H1 (cell line): ENCODE results near the gene DEAF1. TPM values are rescaled to one million over a fixed set of nuclear protein-coding genes. Genes with fewer than 3 reads are reported as not detected.

Source experiments
- CTCF ChIA-PET: fragments of 300-600 bp; sonication (Branson Sonifier 250); formaldehyde crosslinking; loops from one replicate; lab custom pipeline; 2021; ENCODE audit not compliant: partially characterized antibody; lab: Charles Lee
- POLR2A ChIA-PET: fragments of 300-600 bp; sonication (Branson Sonifier 250); formaldehyde crosslinking; loops from one replicate; lab custom pipeline; 2021; ENCODE audit warnings: inconsistent platforms; ENCODE audit not compliant: partially characterized antibody; lab: Charles Lee
- DNase-seq, 2 experiments: peaks; one replicate each; pipeline versions ENCODE4 v3.0.0 to v3.0.0-alpha.2; 2010 to 2022; ENCODE audit warnings: low spot score in 2 of 2, low read depth in 1 of 2, mixed read lengths in 1 of 2
- FAIRE-seq: peaks from 2 replicates; lab custom pipeline; 2011; peaks lifted over from hg19 to GRCh38; lab: Jason Lieb, UNC
- H2AFZ ChIP-seq: 2 replicates; pipeline ENCODE4 v1.8.1; 2012; ENCODE audit warnings: low read length, inconsistent platforms
- H2AK5ac ChIP-seq: 2 replicates; pipeline ENCODE4 v1.6.1; 2013; ENCODE audit warnings: low read depth, low read length
- H2BK120ac ChIP-seq: replicated peaks from 2 replicates; pipeline ENCODE3; 2013; ENCODE audit warnings: low read depth, low read length, inconsistent platforms
- H2BK12ac ChIP-seq: 2 replicates; pipeline ENCODE4 v1.6.1; 2013; ENCODE audit warnings: low read depth, low read length
- H2BK15ac ChIP-seq: 2 replicates; pipeline ENCODE4 v1.6.1; 2013; ENCODE audit warnings: low read length
- H2BK20ac ChIP-seq: 2 replicates; pipeline ENCODE4 v1.6.1; 2013; ENCODE audit warnings: low read length
- H2BK5ac ChIP-seq: 2 replicates; pipeline ENCODE4 v1.6.1; 2013; ENCODE audit warnings: low read depth, low read length
- H3K14ac ChIP-seq: 2 replicates; pipeline ENCODE4 v1.6.1; 2013; ENCODE audit warnings: inconsistent platforms; ENCODE audit not compliant: insufficient read length
- H3K18ac ChIP-seq: 2 replicates; pipeline ENCODE4 v1.6.1; 2013; ENCODE audit warnings: low read length; ENCODE audit errors: extremely low read depth
- H3K23ac ChIP-seq: 2 replicates; pipeline ENCODE4 v1.6.1; 2013; ENCODE audit warnings: inconsistent platforms; ENCODE audit not compliant: insufficient read length
- H3K23me2 ChIP-seq: 2 replicates; pipeline ENCODE4 v1.6.1; 2013; ENCODE audit warnings: low read depth, low read length
- H3K27ac ChIP-seq: 2 replicates; pipeline ENCODE4 v1.6.1; 2011; ENCODE audit warnings: low read depth, low read length, inconsistent platforms
- H3K27me3 ChIP-seq, 4 experiments: replicated peaks in 1 of 4; 1 replicate in 1 of 4; 2 replicates in 3 of 4; pipeline versions ENCODE4 v1.6.1 to v1.8.1; 2011 to 2013; ENCODE audit warnings: low read length in 3 of 4, mild to moderate bottlenecking in 3 of 4, inconsistent platforms in 2 of 4, mixed read lengths in 2 of 4, moderate library complexity in 1 of 4; ENCODE audit not compliant: control insufficient read depth in 3 of 4, insufficient read depth in 3 of 4; ENCODE audit errors: extremely low read depth in 1 of 4
- H3K36me3 ChIP-seq, 4 experiments: 2 replicates each; pipeline versions ENCODE4 v1.6.1 to v1.8.1; 2011 to 2013; ENCODE audit warnings: mild to moderate bottlenecking in 4 of 4, low read length in 3 of 4, moderate library complexity in 2 of 4, control low read depth in 1 of 4, inconsistent platforms in 1 of 4; ENCODE audit not compliant: insufficient read depth in 4 of 4, control insufficient read depth in 2 of 4
- H3K4ac ChIP-seq: replicated peaks from 2 replicates; pipeline ENCODE3; 2013; ENCODE audit warnings: low read length, low read depth, mixed read lengths, inconsistent platforms; ENCODE audit not compliant: insufficient read length
- H3K4me1 ChIP-seq, 4 experiments: replicated peaks in 1 of 4; 1 replicate in 1 of 4; 2 replicates in 3 of 4; pipeline versions ENCODE4 v1.6.1 to v1.8.1; 2011 to 2013; ENCODE audit warnings: low read length in 3 of 4, inconsistent platforms in 2 of 4, mixed read lengths in 1 of 4; ENCODE audit not compliant: insufficient read depth in 4 of 4, control insufficient read depth in 3 of 4
- H3K4me2 ChIP-seq, 2 experiments: 2 replicates each; pipeline versions ENCODE4 v1.6.1 to v1.8.1; 2011 to 2013; ENCODE audit warnings: low read depth in 2 of 2, low read length in 2 of 2, control low read depth in 1 of 2, inconsistent platforms in 1 of 2, mild to moderate bottlenecking in 1 of 2; ENCODE audit not compliant: insufficient read depth in 1 of 2
- H3K4me3 ChIP-seq, 4 experiments: fragments of 200-600, 300-600 bp in 1 of 4; sonication (generic), shearing (Covaris generic), sonication (Bioruptor Twin) in 1 of 4; 2 replicates each; pipeline versions ENCODE4 v1.5.1 to v1.8.1; 2011 to 2016; ENCODE audit warnings: low read length in 4 of 4, low read depth in 3 of 4, control low read depth in 2 of 4, inconsistent platforms in 2 of 4, mild to moderate bottlenecking in 2 of 4, mixed read lengths in 1 of 4, moderate library complexity in 1 of 4; ENCODE audit not compliant: insufficient read depth in 2 of 4; ENCODE audit errors: extremely low read depth in 1 of 4
- H3K56ac ChIP-seq: replicated peaks from 2 replicates; pipeline ENCODE3; 2013; ENCODE audit warnings: low read depth, mild to moderate bottlenecking, mixed read lengths, low read length, inconsistent platforms; ENCODE audit not compliant: insufficient read length
- H3K79me1 ChIP-seq: 2 replicates; pipeline ENCODE4 v1.6.1; 2013; ENCODE audit warnings: low read depth, low read length, control low read depth
- H3K79me2 ChIP-seq, 2 experiments: 2 replicates each; pipeline versions ENCODE4 v1.6.1 to v1.8.1; 2012 to 2013; ENCODE audit warnings: low read length in 2 of 2, mild to moderate bottlenecking in 2 of 2, inconsistent platforms in 1 of 2; ENCODE audit not compliant: insufficient read depth in 2 of 2, control insufficient read depth in 1 of 2
- H3K9ac ChIP-seq, 4 experiments: replicated peaks in 1 of 4; 1 replicate in 1 of 4; 2 replicates in 3 of 4; pipeline versions ENCODE4 v1.6.1 to v1.8.1; 2011 to 2013; ENCODE audit warnings: low read depth in 3 of 4, low read length in 3 of 4, control low read depth in 2 of 4, mild to moderate bottlenecking in 2 of 4, moderate library complexity in 2 of 4, inconsistent platforms in 1 of 4; ENCODE audit errors: extremely low read depth in 1 of 4
- H3K9me3 ChIP-seq, 2 experiments: 2 replicates each; pipeline versions ENCODE4 v1.6.1 to v1.8.1; 2012 to 2013; ENCODE audit warnings: mild to moderate bottlenecking in 2 of 2, moderate library complexity in 2 of 2, control low read depth in 1 of 2, inconsistent platforms in 1 of 2, low read depth in 1 of 2, low read length in 1 of 2, mixed read lengths in 1 of 2; ENCODE audit not compliant: insufficient read depth in 2 of 2
- H4K20me1 ChIP-seq, 2 experiments: replicated peaks in 1 of 2; 2 replicates each; pipeline versions ENCODE3 to v1.8.1; 2011 to 2013; ENCODE audit warnings: inconsistent platforms in 2 of 2, low read length in 2 of 2, mild to moderate bottlenecking in 1 of 2; ENCODE audit not compliant: insufficient read depth in 2 of 2, control insufficient read depth in 1 of 2
- H4K5ac ChIP-seq: 2 replicates; pipeline ENCODE4 v1.6.1; 2013; ENCODE audit warnings: low read length, low read depth, mixed read lengths, inconsistent platforms; ENCODE audit not compliant: insufficient read length
- H4K8ac ChIP-seq: 2 replicates; pipeline ENCODE4 v1.8.0; 2013; ENCODE audit warnings: mild to moderate bottlenecking, moderate library complexity, low read length, inconsistent platforms; ENCODE audit not compliant: insufficient read depth; ENCODE audit errors: extremely low read depth
- H4K91ac ChIP-seq: replicated peaks from 2 replicates; pipeline ENCODE3; 2013; ENCODE audit warnings: low read length, mixed read lengths, inconsistent platforms; ENCODE audit not compliant: insufficient read length
- ASH2L ChIP-seq: fragments of 200-600, 300-600 bp; sonication (generic); IDR thresholded peaks from one replicate; pipeline ENCODE4 v1.7.1; 2017; ENCODE audit warnings: low read length
- ATF3 ChIP-seq: IDR thresholded peaks from 2 replicates; pipeline ENCODE4 v1.6.1; 2011; ENCODE audit warnings: low read depth, mild to moderate bottlenecking, low read length; ENCODE audit not compliant: insufficient read depth
- CHD1 ChIP-seq: IDR thresholded peaks from 2 replicates; pipeline ENCODE4 v1.6.1; 2012; ENCODE audit warnings: low read depth, low read length, improper control_type of control experiment
- CHD2 ChIP-seq: IDR thresholded peaks from 2 replicates; pipeline ENCODE4 v1.6.1; 2012; ENCODE audit warnings: low read length, improper control_type of control experiment
- HDAC6 ChIP-seq: IDR thresholded peaks from one replicate; pipeline ENCODE4 v1.7.1; 2012; ENCODE audit warnings: low read depth, mild to moderate bottlenecking, inconsistent platforms, low read length, moderate library complexity
- JUND ChIP-seq: IDR thresholded peaks from 2 replicates; pipeline ENCODE4 v1.6.1; 2011; ENCODE audit warnings: mild to moderate bottlenecking, improper control_type of control experiment, low read length
- MAFK ChIP-seq: IDR thresholded peaks from 2 replicates; pipeline ENCODE4 v1.6.1; 2012; ENCODE audit warnings: low read depth, mild to moderate bottlenecking, improper control_type of control experiment, low read length
- RBBP5 ChIP-seq: IDR thresholded peaks from 2 replicates; pipeline ENCODE4 v1.7.1; 2012; ENCODE audit warnings: low read depth, mild to moderate bottlenecking, inconsistent platforms, low read length, moderate library complexity, borderline replicate concordance
- SIX5 ChIP-seq: IDR thresholded peaks from 2 replicates; pipeline ENCODE4 v1.6.1; 2011; ENCODE audit warnings: mild to moderate bottlenecking, low read depth, low read length
- TAF7 ChIP-seq: optimal IDR thresholded peaks from 2 replicates; pipeline ENCODE3; 2011; ENCODE audit warnings: low read depth, mild to moderate bottlenecking, inconsistent platforms, low read length, moderate library complexity, borderline replicate concordance
- TBP ChIP-seq: IDR thresholded peaks from 2 replicates; pipeline ENCODE4 v1.6.1; 2011; ENCODE audit warnings: low read depth, low read length, improper control_type of control experiment
- TCF12 ChIP-seq: IDR thresholded peaks from 2 replicates; pipeline ENCODE4 v1.6.1; 2011; ENCODE audit warnings: low read depth, mild to moderate bottlenecking, low read length
- WGBS, 2 experiments: shearing (Covaris generic) in 1 of 2; methylation state at CpG; one replicate each; pipeline versions ENCODE4 v1.1.6 to v1.1.7; 2013 to 2015; ENCODE audit warnings: low lambda C conversion rate in 2 of 2, mixed read lengths in 2 of 2, inconsistent platforms in 1 of 2, low coverage in 1 of 2, missing lambda C conversion rate in 1 of 2; ENCODE audit not compliant: insufficient replicate concordance in 2 of 2, insufficient coverage in 1 of 2, insufficient read length in 1 of 2; ENCODE audit errors: extremely low coverage in 1 of 2, missing lambda C conversion rate in 1 of 2; 5-methylcytosine and 5-hydroxymethylcytosine counted together
- polyA plus RNA-seq, 7 experiments: library from polyadenylated mRNA; depleted of rRNA in 3 of 7; stranded (reverse) in 5 of 7; unstranded in 2 of 7; fragments of >200 nt in 5 of 7; fragments of 200-250 nt in 2 of 7; gene quantifications; 1 replicate in 5 of 7; 2 replicates in 1 of 7; 4 replicates in 1 of 7; pipeline versions ENCODE4 v1.2.1 to v1.2.3, GENCODE V29; 2011 to 2013; ENCODE audit warnings: missing spikeins in 2 of 7, mixed read lengths in 2 of 7
- total RNA-seq: library from RNA; stranded (reverse); fragmentation: NEBNext Ultra II Directional; extraction: Animal tissue kit (Norgen Biotek cat#: 25700); gene quantifications from 2 replicates; pipeline ENCODE4 v1.2.1, GENCODE V29; 2021

The DEAF1 gene
- total and polyA plus RNA-seq, 2 of the 8 experiments (the other 6 are each of a cell fraction or from before 2014, with no cell fraction given) = 47.3 to 58.4 TPM

GRCh38 chr11:742571-743201 is 47.7 kb upstream of the DEAF1 start:
- no peak overlapping the region for H3K14ac ChIP-seq
- 92% methylated on average over 1 of the region's 4 CpGs; no CpG with 5 or more reads in 1 of the 2 experiments for WGBS, 2 experiments
- peaks cover 2 to 4% of the 10 kb centered on the region in 2 experiments; a peak in 2 of 4 replicates for H3K79me2 ChIP-seq
- no peaks in the 10 kb centered on the region for H3K36me3 ChIP-seq
- H3K23ac ChIP-seq = no peak overlapping the region
- H4K20me1 ChIP-seq = no peaks in the 10 kb centered on the region
- peak overlapping the region; percentile 76 for H2BK120ac ChIP-seq
- no peak overlapping the region for H2AFZ ChIP-seq
- ChIA-PET CTCF (interaction anchor here (9.2 to 26.9 kb wide), 2 partner anchors 16 to 17 kb away, joined by 105 to 395 read pairs; no protein-coding TSS in a partner anchor), POLR2A (interaction anchor here (1.4 to 32.3 kb wide), 6 partner anchors 15 to 104 kb away, joined by 3 to 636 read pairs (median 18); partner anchors contain the start of genes DEAF1, EPS8L2, GATD1 and TMEM80)
- H2BK15ac ChIP-seq = peak overlapping the region; percentile 38; the same call in 1 of the 2 replicates
- peak overlapping the region; percentile 84; the same call in 1 of the 2 replicates for H2BK20ac ChIP-seq
- H2BK5ac ChIP-seq = peak overlapping the region; percentile 26; the same call in 1 of the 2 replicates
- peaks cover 0 to 9% (median 0%) of the 10 kb centered on the region in 4 experiments; a peak in 2 of 7 replicates for H3K4me1 ChIP-seq
- no peak overlapping the region for H4K8ac ChIP-seq
- H2AK5ac ChIP-seq = peak overlapping the region; percentile 47; the same call in 1 of the 2 replicates
- H3K79me1 ChIP-seq = no peaks in the 10 kb centered on the region
- H4K91ac ChIP-seq = peak overlapping the region; percentile 83
- no peak overlapping the region for H3K56ac ChIP-seq
- no peak overlapping the region for H3K4me3 ChIP-seq
- H4K5ac ChIP-seq = peak overlapping the region; percentile 35
- H3K9ac ChIP-seq = no peak overlapping the region; a peak in 1 of 7 replicates
- no peak overlapping the region; a peak in 1 of 4 replicates for H3K4me2 ChIP-seq
- peak overlapping the region; percentile 24 for H3K4ac ChIP-seq
- 0 out of 2 replicates have a peak overlapping the region, but pooled peaks have one; percentile 9 for H3K18ac ChIP-seq
- DNase-seq (no peak), FAIRE-seq (no peak)
- H3K23me2 ChIP-seq = peaks cover 2% of the 10 kb centered on the region; the same call in 1 of the 2 replicates
- H3K9me3 ChIP-seq = no peaks in the 10 kb centered on the region
- H3K27ac ChIP-seq = no peak overlapping the region
- peak overlapping the region; percentile 73; the same call in 1 of the 2 replicates for H2BK12ac ChIP-seq
- no peaks in the 10 kb centered on the region for H3K27me3 ChIP-seq
- TF ChIP-seq CHD2 = no peak
- TF ChIP-seq SIX5 = no peak
- no peak for TF ChIP-seq JUND
- TF ChIP-seq RBBP5 = no peak
- TF ChIP-seq TBP = no peak
- TF ChIP-seq TCF12 = no peak
- TF ChIP-seq CHD1 = no peak
- no peak for TF ChIP-seq TAF7
- TF ChIP-seq ASH2L = no peak
- TF ChIP-seq HDAC6 = no peak
- TF ChIP-seq MAFK = no peak
- no peak for TF ChIP-seq ATF3
